WTC11 (cell line): Measurements from ENCODE around the gene PLPP4. TPM values are rescaled to one million over a fixed set of nuclear protein-coding genes. Genes with fewer than 3 reads are reported as not detected.

Experiments used
- ATAC-seq: fragments of 200-7000 bp; cut with Tn5 transposase; 2 replicates; pipeline ENCODE4 v1.10.0; 2021; ENCODE audit warnings: mild to moderate bottlenecking, moderate library complexity
- CTCF ChIA-PET: fragments of 300-600 bp; sonication (Branson Sonifier 250); formaldehyde crosslinking; loops from one replicate; lab custom pipeline; 2021; ENCODE audit warnings: antibody characterized with exemption; lab: Charles Lee
- POLR2A ChIA-PET: fragments of 350-600 bp; sonication (Branson Sonifier 250); formaldehyde crosslinking; loops from one replicate; lab custom pipeline; 2021; ENCODE audit warnings: antibody characterized with exemption; lab: Charles Lee
- DNase-seq: peaks from one replicate; pipeline ENCODE4 v3.0.0; 2021; ENCODE audit warnings: low spot score
- H3K27ac Mint-ChIP-seq: 2 replicates; pipeline ENCODE4 v1.8.0; 2021; ENCODE audit warnings: mixed read lengths
- H3K27me3 Mint-ChIP-seq: 2 replicates; pipeline ENCODE4 v1.8.0; 2021; ENCODE audit warnings: low read depth, mild to moderate bottlenecking, moderate library complexity, mixed read lengths
- H3K36me3 Mint-ChIP-seq: 2 replicates; pipeline ENCODE4 v1.8.0; 2021; ENCODE audit warnings: mixed read lengths
- H3K4me1 Mint-ChIP-seq: 2 replicates; pipeline ENCODE4 v1.8.0; 2022; ENCODE audit warnings: mixed read lengths
- H3K4me3 Mint-ChIP-seq: 2 replicates; pipeline ENCODE4 v1.8.0; 2021; ENCODE audit warnings: mild to moderate bottlenecking, moderate library complexity, mixed read lengths
- H3K9me3 Mint-ChIP-seq: 2 replicates; pipeline ENCODE4 v1.8.0; 2021; ENCODE audit warnings: mixed read lengths
- CBFB ChIP-seq: sonication (generic); formaldehyde crosslinking; IDR thresholded peaks from 2 replicates; pipeline ENCODE4 v1.8.1; 2022; ENCODE audit warnings: mild to moderate bottlenecking, low read depth, missing genetic modification reagents
- ELF4 ChIP-seq: sonication (generic); formaldehyde crosslinking; IDR thresholded peaks from 2 replicates; pipeline ENCODE4 v1.8.1; 2022; ENCODE audit warnings: low read depth, mild to moderate bottlenecking, moderate library complexity, missing genetic modification reagents
- GABPB1 ChIP-seq: sonication (generic); formaldehyde crosslinking; IDR thresholded peaks from 2 replicates; pipeline ENCODE4 v1.8.1; 2023; ENCODE audit warnings: mild to moderate bottlenecking, missing genetic modification reagents
- JAZF1 ChIP-seq: fragments of 250-450 bp; sonication (Bioruptor Pico); IDR thresholded peaks from 2 replicates; pipeline ENCODE4 v1.9.0; 2021; ENCODE audit warnings: moderate library complexity, mild to moderate bottlenecking, inconsistent platforms
- NFATC4 ChIP-seq: fragments of 250-450 bp; sonication (Bioruptor Pico); IDR thresholded peaks from 2 replicates; pipeline ENCODE4 v1.9.0; 2021; ENCODE audit warnings: mild to moderate bottlenecking
- RELA ChIP-seq: sonication (generic); formaldehyde crosslinking; IDR thresholded peaks from 2 replicates; pipeline ENCODE4 v1.8.1; 2022; ENCODE audit warnings: missing genetic modification reagents, mild to moderate bottlenecking, borderline replicate concordance
- SMAD3 ChIP-seq: sonication (generic); formaldehyde crosslinking; IDR thresholded peaks from 2 replicates; pipeline ENCODE4 v1.8.0; 2022; ENCODE audit warnings: missing genetic modification reagents, mild to moderate bottlenecking, borderline replicate concordance
- ZNF219 ChIP-seq: sonication (generic); formaldehyde crosslinking; IDR thresholded peaks from 2 replicates; pipeline ENCODE4 v1.8.0; 2023; ENCODE audit warnings: missing genetic modification reagents, mild to moderate bottlenecking, borderline replicate concordance
- ZNF232 ChIP-seq: sonication (generic); formaldehyde crosslinking; IDR thresholded peaks from 2 replicates; pipeline ENCODE4 v1.8.0; 2022; ENCODE audit warnings: mild to moderate bottlenecking, missing genetic modification reagents
- total RNA-seq: library from RNA; stranded (reverse); gene quantifications from 3 replicates; pipeline ENCODE4 v1.2.3, GENCODE V29; 2021
- TF ChIP-seq, protein P1 (sequence below): sonication (generic); formaldehyde crosslinking; IDR thresholded peaks from 2 replicates; pipeline ENCODE4 v1.8.1; 2022; ENCODE audit warnings: low read depth, mild to moderate bottlenecking, moderate library complexity, missing genetic modification reagents, borderline replicate concordance
- TF ChIP-seq, protein P2 (sequence below): sonication (generic); formaldehyde crosslinking; IDR thresholded peaks from 2 replicates; pipeline ENCODE4 v1.8.0; 2022; ENCODE audit warnings: missing genetic modification reagents
- TF ChIP-seq, protein P3 (sequence below): sonication (generic); formaldehyde crosslinking; IDR thresholded peaks from 2 replicates; pipeline ENCODE4 v1.8.0; 2022; ENCODE audit warnings: mild to moderate bottlenecking, missing genetic modification reagents
- TF ChIP-seq, protein P4 (sequence below): sonication (generic); formaldehyde crosslinking; IDR thresholded peaks from 2 replicates; pipeline ENCODE4 v1.8.1; 2022; ENCODE audit warnings: mild to moderate bottlenecking, missing genetic modification reagents, moderate library complexity, borderline replicate concordance
- TF ChIP-seq, protein P5 (sequence below): sonication (generic); formaldehyde crosslinking; conservative IDR thresholded peaks from 2 replicates; pipeline ENCODE4 v1.8.1; 2023; ENCODE audit warnings: mild to moderate bottlenecking, low read depth, missing genetic modification reagents, moderate library complexity
- TF ChIP-seq, protein P6 (sequence below): sonication (generic); formaldehyde crosslinking; IDR thresholded peaks from 2 replicates; pipeline ENCODE4 v1.8.0; 2023; ENCODE audit warnings: mild to moderate bottlenecking, missing genetic modification reagents
- TF ChIP-seq, protein P7 (sequence below): sonication (generic); formaldehyde crosslinking; IDR thresholded peaks from 2 replicates; pipeline ENCODE4 v1.8.1; 2022; ENCODE audit warnings: mild to moderate bottlenecking, moderate library complexity, missing genetic modification reagents
- TF ChIP-seq, protein P8 (sequence below): sonication (generic); formaldehyde crosslinking; IDR thresholded peaks from 2 replicates; pipeline ENCODE4 v1.8.1; 2023; ENCODE audit warnings: mild to moderate bottlenecking, moderate library complexity, missing genetic modification reagents

Gene PLPP4
- total RNA-seq, 1 experiment from 2014 or later = 0.15 TPM

DNA sequence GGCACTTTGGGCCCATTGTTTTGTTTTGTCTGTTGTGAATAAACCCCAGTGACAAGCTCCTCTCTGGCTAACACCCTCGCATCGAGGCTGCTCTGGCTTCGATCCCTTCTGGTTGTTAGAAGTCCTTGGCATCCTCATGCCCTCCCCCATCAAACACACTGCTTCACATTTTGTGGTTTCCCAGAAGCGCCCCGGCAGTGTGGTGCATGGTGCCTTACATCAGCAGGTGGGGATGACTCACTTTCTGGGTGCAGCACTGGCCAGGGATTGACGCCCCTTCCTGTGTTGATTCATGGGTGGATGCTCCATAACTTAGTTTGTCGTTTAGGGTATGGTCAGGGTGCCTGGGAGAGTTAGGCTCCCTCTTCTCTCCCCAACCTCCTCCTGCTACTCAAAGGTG lies 51.4 kb downstream of the PLPP4 start (continued):
- TF ChIP-seq, protein P1, sequence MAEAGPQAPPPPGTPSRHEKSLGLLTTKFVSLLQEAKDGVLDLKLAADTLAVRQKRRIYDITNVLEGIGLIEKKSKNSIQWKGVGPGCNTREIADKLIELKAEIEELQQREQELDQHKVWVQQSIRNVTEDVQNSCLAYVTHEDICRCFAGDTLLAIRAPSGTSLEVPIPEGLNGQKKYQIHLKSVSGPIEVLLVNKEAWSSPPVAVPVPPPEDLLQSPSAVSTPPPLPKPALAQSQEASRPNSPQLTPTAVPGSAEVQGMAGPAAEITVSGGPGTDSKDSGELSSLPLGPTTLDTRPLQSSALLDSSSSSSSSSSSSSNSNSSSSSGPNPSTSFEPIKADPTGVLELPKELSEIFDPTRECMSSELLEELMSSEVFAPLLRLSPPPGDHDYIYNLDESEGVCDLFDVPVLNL (CRISPR knock-in tag) = no peak
- TF ChIP-seq, protein P2, sequence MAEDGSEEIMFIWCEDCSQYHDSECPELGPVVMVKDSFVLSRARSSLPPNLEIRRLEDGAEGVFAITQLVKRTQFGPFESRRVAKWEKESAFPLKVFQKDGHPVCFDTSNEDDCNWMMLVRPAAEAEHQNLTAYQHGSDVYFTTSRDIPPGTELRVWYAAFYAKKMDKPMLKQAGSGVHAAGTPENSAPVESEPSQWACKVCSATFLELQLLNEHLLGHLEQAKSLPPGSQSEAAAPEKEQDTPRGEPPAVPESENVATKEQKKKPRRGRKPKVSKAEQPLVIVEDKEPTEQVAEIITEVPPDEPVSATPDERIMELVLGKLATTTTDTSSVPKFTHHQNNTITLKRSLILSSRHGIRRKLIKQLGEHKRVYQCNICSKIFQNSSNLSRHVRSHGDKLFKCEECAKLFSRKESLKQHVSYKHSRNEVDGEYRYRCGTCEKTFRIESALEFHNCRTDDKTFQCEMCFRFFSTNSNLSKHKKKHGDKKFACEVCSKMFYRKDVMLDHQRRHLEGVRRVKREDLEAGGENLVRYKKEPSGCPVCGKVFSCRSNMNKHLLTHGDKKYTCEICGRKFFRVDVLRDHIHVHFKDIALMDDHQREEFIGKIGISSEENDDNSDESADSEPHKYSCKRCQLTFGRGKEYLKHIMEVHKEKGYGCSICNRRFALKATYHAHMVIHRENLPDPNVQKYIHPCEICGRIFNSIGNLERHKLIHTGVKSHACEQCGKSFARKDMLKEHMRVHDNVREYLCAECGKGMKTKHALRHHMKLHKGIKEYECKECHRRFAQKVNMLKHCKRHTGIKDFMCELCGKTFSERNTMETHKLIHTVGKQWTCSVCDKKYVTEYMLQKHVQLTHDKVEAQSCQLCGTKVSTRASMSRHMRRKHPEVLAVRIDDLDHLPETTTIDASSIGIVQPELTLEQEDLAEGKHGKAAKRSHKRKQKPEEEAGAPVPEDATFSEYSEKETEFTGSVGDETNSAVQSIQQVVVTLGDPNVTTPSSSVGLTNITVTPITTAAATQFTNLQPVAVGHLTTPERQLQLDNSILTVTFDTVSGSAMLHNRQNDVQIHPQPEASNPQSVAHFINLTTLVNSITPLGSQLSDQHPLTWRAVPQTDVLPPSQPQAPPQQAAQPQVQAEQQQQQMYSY (CRISPR knock-in tag) = no peak
- TF ChIP-seq, protein P3, sequence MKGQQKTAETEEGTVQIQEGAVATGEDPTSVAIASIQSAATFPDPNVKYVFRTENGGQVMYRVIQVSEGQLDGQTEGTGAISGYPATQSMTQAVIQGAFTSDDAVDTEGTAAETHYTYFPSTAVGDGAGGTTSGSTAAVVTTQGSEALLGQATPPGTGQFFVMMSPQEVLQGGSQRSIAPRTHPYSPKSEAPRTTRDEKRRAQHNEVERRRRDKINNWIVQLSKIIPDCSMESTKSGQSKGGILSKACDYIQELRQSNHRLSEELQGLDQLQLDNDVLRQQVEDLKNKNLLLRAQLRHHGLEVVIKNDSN (CRISPR knock-in tag) = no peak
- TF ChIP-seq ZNF219 (CRISPR knock-in tag) (no peak), RELA (CRISPR knock-in tag) (no peak), NFATC4 (CRISPR knock-in tag) (no peak), ELF4 (CRISPR knock-in tag) (no peak)

DNA sequence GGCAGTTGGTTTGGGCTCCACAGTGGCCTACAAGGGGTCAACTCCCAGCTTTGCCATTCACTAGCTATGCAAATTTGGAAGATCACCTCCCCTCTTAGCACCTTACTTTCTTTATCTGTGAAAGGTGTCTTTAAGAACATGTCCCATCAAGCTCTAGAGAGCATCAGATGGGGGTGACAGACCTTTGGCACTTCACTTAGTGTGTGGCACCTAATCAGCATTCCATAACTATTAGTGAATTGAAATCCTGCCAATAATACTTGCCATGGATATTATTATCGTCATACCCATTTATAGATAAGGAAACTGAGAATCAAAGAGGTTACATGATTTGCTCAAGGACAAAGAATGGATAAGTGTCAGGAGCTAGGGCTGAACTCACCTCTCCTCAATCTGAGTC lies 51.9 kb downstream of the PLPP4 start:
- ATAC-seq = no peak
- ChIA-PET CTCF (no interaction called here), POLR2A (no interaction called here)
- Mint-ChIP-seq H3K4me3 (no peak overlapping the region), H3K36me3 (no peaks in the 10 kb centered on the region), H3K27me3 (peaks cover 12% of the 10 kb centered on the region; the same call in 1 of the 2 replicates), H3K9me3 (peaks cover under 1% of the 10 kb centered on the region; the same call in 1 of the 2 replicates), H3K4me1 (peaks cover 29% of the 10 kb centered on the region), H3K27ac (no peak overlapping the region)
- DNase-seq = no peak
- TF ChIP-seq, protein P4, sequence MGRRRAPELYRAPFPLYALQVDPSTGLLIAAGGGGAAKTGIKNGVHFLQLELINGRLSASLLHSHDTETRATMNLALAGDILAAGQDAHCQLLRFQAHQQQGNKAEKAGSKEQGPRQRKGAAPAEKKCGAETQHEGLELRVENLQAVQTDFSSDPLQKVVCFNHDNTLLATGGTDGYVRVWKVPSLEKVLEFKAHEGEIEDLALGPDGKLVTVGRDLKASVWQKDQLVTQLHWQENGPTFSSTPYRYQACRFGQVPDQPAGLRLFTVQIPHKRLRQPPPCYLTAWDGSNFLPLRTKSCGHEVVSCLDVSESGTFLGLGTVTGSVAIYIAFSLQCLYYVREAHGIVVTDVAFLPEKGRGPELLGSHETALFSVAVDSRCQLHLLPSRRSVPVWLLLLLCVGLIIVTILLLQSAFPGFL (CRISPR knock-in tag) = no peak
- TF ChIP-seq GABPB1 (CRISPR knock-in tag) (no peak), CBFB (CRISPR knock-in tag) (no peak), JAZF1 (CRISPR knock-in tag) (no peak)
- TF ChIP-seq, all 79 proteins: peak for 0

DNA sequence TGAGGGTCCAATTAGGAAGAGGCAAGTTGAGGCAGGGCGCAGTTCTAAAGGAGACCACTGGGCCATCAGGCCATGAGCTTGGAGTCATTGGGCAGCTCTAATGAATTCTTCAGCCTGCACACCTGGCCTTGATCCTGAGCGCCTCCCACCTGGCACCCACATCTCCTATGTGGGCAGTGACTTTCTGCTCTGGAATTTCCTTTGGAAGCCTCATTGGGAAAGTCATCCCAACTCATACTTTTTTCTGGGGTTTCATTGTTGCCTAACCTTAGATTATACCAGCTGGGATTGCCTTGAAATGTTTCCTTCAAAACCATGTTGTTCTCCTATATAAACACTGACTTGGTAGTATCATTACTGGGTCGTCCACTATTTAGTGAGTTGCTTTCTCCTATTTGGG lies 54.1 kb downstream of the PLPP4 start:
- ChIA-PET CTCF (no interaction called here), POLR2A (no interaction called here)
- H3K27ac Mint-ChIP-seq = no peak overlapping the region
- no peaks in the 10 kb centered on the region for H3K36me3 Mint-ChIP-seq
- DNase-seq (no peak), ATAC-seq (no peak)
- peaks cover 8% of the 10 kb centered on the region for H3K4me1 Mint-ChIP-seq
- no peak overlapping the region for H3K4me3 Mint-ChIP-seq
- H3K27me3 Mint-ChIP-seq = peaks cover 12% of the 10 kb centered on the region; the same call in 1 of the 2 replicates
- H3K9me3 Mint-ChIP-seq = no peaks in the 10 kb centered on the region
- TF ChIP-seq ZNF232 (CRISPR knock-in tag) (no peak), SMAD3 (CRISPR knock-in tag) (no peak)
- TF ChIP-seq, protein P5, sequence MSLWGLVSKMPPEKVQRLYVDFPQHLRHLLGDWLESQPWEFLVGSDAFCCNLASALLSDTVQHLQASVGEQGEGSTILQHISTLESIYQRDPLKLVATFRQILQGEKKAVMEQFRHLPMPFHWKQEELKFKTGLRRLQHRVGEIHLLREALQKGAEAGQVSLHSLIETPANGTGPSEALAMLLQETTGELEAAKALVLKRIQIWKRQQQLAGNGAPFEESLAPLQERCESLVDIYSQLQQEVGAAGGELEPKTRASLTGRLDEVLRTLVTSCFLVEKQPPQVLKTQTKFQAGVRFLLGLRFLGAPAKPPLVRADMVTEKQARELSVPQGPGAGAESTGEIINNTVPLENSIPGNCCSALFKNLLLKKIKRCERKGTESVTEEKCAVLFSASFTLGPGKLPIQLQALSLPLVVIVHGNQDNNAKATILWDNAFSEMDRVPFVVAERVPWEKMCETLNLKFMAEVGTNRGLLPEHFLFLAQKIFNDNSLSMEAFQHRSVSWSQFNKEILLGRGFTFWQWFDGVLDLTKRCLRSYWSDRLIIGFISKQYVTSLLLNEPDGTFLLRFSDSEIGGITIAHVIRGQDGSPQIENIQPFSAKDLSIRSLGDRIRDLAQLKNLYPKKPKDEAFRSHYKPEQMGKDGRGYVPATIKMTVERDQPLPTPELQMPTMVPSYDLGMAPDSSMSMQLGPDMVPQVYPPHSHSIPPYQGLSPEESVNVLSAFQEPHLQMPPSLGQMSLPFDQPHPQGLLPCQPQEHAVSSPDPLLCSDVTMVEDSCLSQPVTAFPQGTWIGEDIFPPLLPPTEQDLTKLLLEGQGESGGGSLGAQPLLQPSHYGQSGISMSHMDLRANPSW (CRISPR knock-in tag) = no peak
- TF ChIP-seq, protein P6, sequence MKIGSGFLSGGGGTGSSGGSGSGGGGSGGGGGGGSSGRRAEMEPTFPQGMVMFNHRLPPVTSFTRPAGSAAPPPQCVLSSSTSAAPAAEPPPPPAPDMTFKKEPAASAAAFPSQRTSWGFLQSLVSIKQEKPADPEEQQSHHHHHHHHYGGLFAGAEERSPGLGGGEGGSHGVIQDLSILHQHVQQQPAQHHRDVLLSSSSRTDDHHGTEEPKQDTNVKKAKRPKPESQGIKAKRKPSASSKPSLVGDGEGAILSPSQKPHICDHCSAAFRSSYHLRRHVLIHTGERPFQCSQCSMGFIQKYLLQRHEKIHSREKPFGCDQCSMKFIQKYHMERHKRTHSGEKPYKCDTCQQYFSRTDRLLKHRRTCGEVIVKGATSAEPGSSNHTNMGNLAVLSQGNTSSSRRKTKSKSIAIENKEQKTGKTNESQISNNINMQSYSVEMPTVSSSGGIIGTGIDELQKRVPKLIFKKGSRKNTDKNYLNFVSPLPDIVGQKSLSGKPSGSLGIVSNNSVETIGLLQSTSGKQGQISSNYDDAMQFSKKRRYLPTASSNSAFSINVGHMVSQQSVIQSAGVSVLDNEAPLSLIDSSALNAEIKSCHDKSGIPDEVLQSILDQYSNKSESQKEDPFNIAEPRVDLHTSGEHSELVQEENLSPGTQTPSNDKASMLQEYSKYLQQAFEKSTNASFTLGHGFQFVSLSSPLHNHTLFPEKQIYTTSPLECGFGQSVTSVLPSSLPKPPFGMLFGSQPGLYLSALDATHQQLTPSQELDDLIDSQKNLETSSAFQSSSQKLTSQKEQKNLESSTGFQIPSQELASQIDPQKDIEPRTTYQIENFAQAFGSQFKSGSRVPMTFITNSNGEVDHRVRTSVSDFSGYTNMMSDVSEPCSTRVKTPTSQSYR (CRISPR knock-in tag) = no peak
- TF ChIP-seq, protein P7, sequence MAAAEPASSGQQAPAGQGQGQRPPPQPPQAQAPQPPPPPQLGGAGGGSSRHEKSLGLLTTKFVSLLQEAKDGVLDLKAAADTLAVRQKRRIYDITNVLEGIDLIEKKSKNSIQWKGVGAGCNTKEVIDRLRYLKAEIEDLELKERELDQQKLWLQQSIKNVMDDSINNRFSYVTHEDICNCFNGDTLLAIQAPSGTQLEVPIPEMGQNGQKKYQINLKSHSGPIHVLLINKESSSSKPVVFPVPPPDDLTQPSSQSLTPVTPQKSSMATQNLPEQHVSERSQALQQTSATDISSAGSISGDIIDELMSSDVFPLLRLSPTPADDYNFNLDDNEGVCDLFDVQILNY (CRISPR knock-in tag) = no peak
- TF ChIP-seq, protein P8, sequence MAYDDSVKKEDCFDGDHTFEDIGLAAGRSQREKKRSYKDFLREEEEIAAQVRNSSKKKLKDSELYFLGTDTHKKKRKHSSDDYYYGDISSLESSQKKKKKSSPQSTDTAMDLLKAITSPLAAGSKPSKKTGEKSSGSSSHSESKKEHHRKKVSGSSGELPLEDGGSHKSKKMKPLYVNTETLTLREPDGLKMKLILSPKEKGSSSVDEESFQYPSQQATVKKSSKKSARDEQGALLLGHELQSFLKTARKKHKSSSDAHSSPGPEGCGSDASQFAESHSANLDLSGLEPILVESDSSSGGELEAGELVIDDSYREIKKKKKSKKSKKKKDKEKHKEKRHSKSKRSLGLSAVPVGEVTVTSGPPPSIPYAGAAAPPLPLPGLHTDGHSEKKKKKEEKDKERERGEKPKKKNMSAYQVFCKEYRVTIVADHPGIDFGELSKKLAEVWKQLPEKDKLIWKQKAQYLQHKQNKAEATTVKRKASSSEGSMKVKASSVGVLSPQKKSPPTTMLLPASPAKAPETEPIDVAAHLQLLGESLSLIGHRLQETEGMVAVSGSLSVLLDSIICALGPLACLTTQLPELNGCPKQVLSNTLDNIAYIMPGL = no peak
